Activated T-helper 17 cell treated with anti-CD3 and anti-CD28 coated beads, Interleukin-2, amount 50 U/mL, for 72 hours (primary cell): Measurements from ENCODE around the gene KNCN. TPM values are rescaled to one million over a fixed set of nuclear protein-coding genes. Genes with fewer than 3 reads are reported as not detected.

Source experiments
- ATAC-seq: fragments of 150-1000 bp; cut with Tn5 transposase; replicated peaks from 2 replicates; pipeline ENCODE4 v1.10.0; 2021; ENCODE audit warnings: mild to moderate bottlenecking, moderate library complexity
- H3K27ac Mint-ChIP-seq: one replicate; pipeline ENCODE4 v1.8.0; 2022; ENCODE audit warnings: mixed read lengths
- H3K27me3 Mint-ChIP-seq: one replicate; pipeline ENCODE4 v1.8.0; 2022; ENCODE audit warnings: mixed read lengths
- H3K36me3 Mint-ChIP-seq: one replicate; pipeline ENCODE4 v1.8.0; 2022; ENCODE audit warnings: low read depth, mild to moderate bottlenecking, mixed read lengths
- H3K4me1 Mint-ChIP-seq: one replicate; pipeline ENCODE4 v1.8.0; 2022; ENCODE audit warnings: mixed read lengths
- H3K4me3 Mint-ChIP-seq: one replicate; pipeline ENCODE4 v1.8.0; 2022; ENCODE audit warnings: mild to moderate bottlenecking, mixed read lengths
- H3K9me3 Mint-ChIP-seq: one replicate; pipeline ENCODE4 v1.8.0; 2022; ENCODE audit warnings: mixed read lengths
- total RNA-seq, 2 donors: library from RNA; stranded (reverse); gene quantifications; one replicate each; pipeline ENCODE4 v1.2.3, GENCODE V29; 2022

Gene KNCN
- total RNA-seq, 2 donors from 2014 or later = not detected

- Mint-ChIP-seq H3K27me3 (peaks cover 48% of the 10 kb centered on the region), H3K4me3 (no peak overlapping the region), H3K9me3 (no peaks in the 10 kb centered on the region), H3K36me3 (no peaks in the 10 kb centered on the region), H3K27ac (no peak overlapping the region), H3K4me1 (peaks cover 8% of the 10 kb centered on the region)
- no peak for ATAC-seq
Measured at GRCh38 chr1:46517010-46517600, 34.3 kb downstream of the KNCN start.

GRCh38 chr1:46516200-46516950 is 35.1 kb downstream of the KNCN start:
- no peaks in the 10 kb centered on the region for H3K9me3 Mint-ChIP-seq
- ATAC-seq = no peak
- no peak overlapping the region for H3K4me3 Mint-ChIP-seq
- H3K4me1 Mint-ChIP-seq = peaks cover 3% of the 10 kb centered on the region
- H3K27me3 Mint-ChIP-seq = peaks cover 50% of the 10 kb centered on the region
- no peaks in the 10 kb centered on the region for H3K36me3 Mint-ChIP-seq
- no peak overlapping the region for H3K27ac Mint-ChIP-seq

- Mint-ChIP-seq H3K9me3 (no peaks in the 10 kb centered on the region), H3K4me1 (peaks cover 3% of the 10 kb centered on the region), H3K36me3 (no peaks in the 10 kb centered on the region), H3K27me3 (peaks cover 49% of the 10 kb centered on the region), H3K4me3 (no peak overlapping the region), H3K27ac (no peak overlapping the region)
- no peak for ATAC-seq
Measured at GRCh38 chr1:46515576-46515975, 35.9 kb downstream of the KNCN start.

DNA sequence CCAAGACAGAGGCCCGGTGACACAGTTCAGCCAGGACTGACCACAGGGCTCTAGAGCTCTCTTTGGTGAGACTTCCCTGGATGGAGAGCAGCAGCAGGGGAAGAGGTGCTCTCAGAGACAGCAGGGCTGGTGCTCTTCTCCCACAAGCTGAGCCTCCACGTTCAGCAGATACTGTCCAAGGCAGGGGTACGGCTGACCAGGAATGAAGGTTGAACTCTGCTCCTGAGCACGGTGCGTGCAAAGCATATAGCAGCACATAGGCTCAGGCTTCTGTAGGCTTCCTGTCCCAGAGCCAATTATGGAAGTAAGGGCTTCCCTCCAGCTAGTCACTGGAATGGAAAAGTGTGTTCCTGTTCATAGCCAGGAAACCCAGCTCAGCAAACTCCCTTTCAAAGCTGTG is 37.9 kb downstream of the KNCN start:
- no peak overlapping the region for H3K27ac Mint-ChIP-seq
- H3K4me1 Mint-ChIP-seq = peaks cover 3% of the 10 kb centered on the region
- H3K36me3 Mint-ChIP-seq = no peaks in the 10 kb centered on the region
- H3K9me3 Mint-ChIP-seq = no peaks in the 10 kb centered on the region
- no peak overlapping the region for H3K4me3 Mint-ChIP-seq
- peaks cover 43% of the 10 kb centered on the region for H3K27me3 Mint-ChIP-seq
- ATAC-seq = no peak

DNA sequence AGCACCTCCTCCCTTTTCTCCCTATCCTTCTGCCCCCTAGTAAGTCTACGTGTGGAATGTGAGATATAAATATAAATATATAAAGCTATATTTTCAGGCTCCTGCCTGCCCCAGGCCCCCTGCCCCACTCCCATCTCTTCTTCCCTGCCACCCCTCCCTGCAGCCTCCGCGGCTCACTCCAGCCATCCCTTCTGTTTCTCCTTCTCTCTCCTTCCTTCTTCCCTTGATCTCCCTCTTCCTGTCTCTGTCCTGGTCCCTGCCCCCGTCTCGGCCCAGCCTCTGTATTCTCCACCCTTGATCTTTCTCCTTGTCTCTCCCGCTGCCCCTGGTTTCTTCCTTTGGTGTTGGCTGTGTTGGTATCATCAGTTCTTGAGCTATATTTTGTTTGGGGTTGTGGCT is 38.7 kb downstream of the KNCN start:
- H3K9me3 Mint-ChIP-seq = no peaks in the 10 kb centered on the region
- H3K4me3 Mint-ChIP-seq = no peak overlapping the region
- peaks cover 41% of the 10 kb centered on the region for H3K27me3 Mint-ChIP-seq
- no peaks in the 10 kb centered on the region for H3K36me3 Mint-ChIP-seq
- ATAC-seq = no peak
- peaks cover 3% of the 10 kb centered on the region for H3K4me1 Mint-ChIP-seq
- no peak overlapping the region for H3K27ac Mint-ChIP-seq

- no peak for ATAC-seq
- peaks cover 38% of the 10 kb centered on the region for H3K27me3 Mint-ChIP-seq
- no peaks in the 10 kb centered on the region for H3K9me3 Mint-ChIP-seq
- no peak overlapping the region for H3K27ac Mint-ChIP-seq
- peaks cover 3% of the 10 kb centered on the region for H3K4me1 Mint-ChIP-seq
- H3K4me3 Mint-ChIP-seq = no peak overlapping the region
- no peaks in the 10 kb centered on the region for H3K36me3 Mint-ChIP-seq
Measured at GRCh38 chr1:46512135-46512791, 39.2 kb downstream of the KNCN start.

- H3K4me1 Mint-ChIP-seq = peaks cover 3% of the 10 kb centered on the region
- no peaks in the 10 kb centered on the region for H3K9me3 Mint-ChIP-seq
- H3K36me3 Mint-ChIP-seq = no peaks in the 10 kb centered on the region
- no peak overlapping the region for H3K27ac Mint-ChIP-seq
- no peak overlapping the region for H3K4me3 Mint-ChIP-seq
- peaks cover 32% of the 10 kb centered on the region for H3K27me3 Mint-ChIP-seq
- ATAC-seq = no peak
Measured at GRCh38 chr1:46510998-46511365, 40.5 kb downstream of the KNCN start.

DNA sequence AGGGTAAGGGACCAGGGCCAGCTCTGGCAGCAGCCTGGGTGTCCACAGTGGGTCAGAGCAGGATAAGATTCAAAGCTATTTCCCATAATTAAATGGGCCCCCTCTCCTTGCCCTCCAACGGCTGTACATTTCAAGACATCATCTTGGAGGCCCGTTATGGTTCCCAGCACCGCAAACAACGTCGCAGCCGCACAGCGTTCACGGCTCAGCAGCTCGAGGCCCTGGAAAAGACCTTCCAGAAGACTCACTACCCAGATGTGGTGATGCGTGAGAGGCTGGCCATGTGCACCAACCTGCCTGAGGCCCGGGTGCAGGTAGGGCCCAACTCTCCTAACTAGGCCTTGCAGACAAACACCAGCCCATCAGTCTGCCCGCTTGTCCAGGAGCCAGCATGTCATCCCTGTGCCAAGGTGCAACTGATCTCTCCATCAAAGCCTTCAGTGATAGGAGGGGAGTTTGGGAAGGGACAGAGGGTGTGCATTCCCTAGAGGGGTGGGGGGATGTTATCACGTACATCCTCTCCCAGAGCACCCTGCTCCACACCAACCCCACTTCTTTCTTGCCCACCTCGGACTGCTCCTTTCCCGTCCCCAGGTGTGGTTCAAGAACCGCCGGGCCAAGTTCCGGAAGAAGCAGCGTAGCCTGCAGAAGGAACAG is 41.0 kb downstream of the KNCN start:
- no peak for ATAC-seq
- H3K4me3 Mint-ChIP-seq = no peak overlapping the region
- H3K9me3 Mint-ChIP-seq = no peaks in the 10 kb centered on the region
- peaks cover 29% of the 10 kb centered on the region for H3K27me3 Mint-ChIP-seq
- H3K36me3 Mint-ChIP-seq = no peaks in the 10 kb centered on the region
- H3K4me1 Mint-ChIP-seq = peaks cover 3% of the 10 kb centered on the region
- H3K27ac Mint-ChIP-seq = no peak overlapping the region

GRCh38 chr1:46508757-46509156 is 42.7 kb downstream of the KNCN start:
- H3K4me1 Mint-ChIP-seq = peaks cover 3% of the 10 kb centered on the region
- H3K36me3 Mint-ChIP-seq = no peaks in the 10 kb centered on the region
- no peaks in the 10 kb centered on the region for H3K9me3 Mint-ChIP-seq
- peaks cover 24% of the 10 kb centered on the region for H3K27me3 Mint-ChIP-seq
- peak; percentile 87 for ATAC-seq
- H3K4me3 Mint-ChIP-seq = no peak overlapping the region
- no peak overlapping the region for H3K27ac Mint-ChIP-seq

DNA sequence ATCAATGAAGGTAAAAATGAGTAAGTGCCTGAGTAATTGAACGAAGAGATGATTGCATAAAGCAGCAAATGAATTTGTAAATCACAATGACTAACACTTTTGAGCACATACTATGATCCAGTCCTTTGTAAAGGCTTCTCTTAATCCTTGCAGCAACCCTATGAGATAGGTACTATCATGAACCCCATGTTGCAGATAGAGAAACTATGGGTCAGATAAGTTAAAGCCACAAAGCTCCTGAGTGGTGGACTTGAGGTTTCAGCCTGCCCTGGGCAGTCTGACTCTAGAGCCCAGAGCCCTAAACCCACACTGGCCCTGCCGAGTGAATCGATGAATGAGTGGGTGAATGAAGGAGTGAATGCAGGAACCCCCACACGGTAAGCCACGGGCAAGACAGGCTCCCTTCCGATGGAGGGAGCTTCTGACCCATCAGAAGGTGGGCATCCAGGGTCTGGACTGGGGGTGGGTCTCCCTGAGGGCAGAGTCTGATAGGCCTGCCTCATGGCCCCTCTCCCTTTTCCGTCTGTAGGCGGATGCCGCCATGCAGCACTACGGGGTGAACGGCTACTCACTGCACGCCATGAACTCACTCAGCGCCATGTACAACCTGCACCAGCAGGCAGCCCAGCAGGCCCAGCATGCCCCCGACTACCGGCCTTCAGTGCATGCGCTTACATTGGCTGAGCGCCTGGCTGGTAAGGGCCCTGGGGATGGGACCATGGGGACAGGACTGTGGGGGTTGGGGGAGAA is 44.8 kb downstream of the KNCN start:
- Mint-ChIP-seq H3K27me3 (peaks cover 19% of the 10 kb centered on the region), H3K9me3 (no peaks in the 10 kb centered on the region), H3K4me1 (no peaks in the 10 kb centered on the region), H3K27ac (no peak overlapping the region), H3K36me3 (no peaks in the 10 kb centered on the region), H3K4me3 (no peak overlapping the region)
- peak; percentile 63 for ATAC-seq

DNA sequence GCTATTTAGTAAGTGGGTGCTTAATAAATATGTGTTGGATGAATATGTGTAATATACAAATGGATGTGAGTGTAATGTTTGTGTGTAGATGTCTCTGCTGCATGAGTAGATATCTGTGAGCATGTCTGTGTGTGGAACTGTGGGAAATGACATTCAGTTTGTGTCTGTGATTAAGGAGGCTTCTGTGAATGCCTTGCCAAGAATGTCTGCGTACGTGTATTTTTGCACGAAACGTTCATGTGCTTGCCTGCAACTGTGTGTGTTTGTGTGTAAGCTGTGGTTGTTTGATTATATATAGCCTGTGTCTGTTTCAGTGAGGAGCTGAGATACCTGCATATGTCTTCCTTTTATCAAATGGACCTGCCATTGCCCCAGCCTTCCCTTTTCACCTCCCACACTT is 48.0 kb downstream of the KNCN start:
- Mint-ChIP-seq H3K36me3 (no peaks in the 10 kb centered on the region), H3K27me3 (peaks cover 24% of the 10 kb centered on the region), H3K9me3 (no peaks in the 10 kb centered on the region), H3K4me3 (no peak overlapping the region), H3K27ac (no peak overlapping the region), H3K4me1 (no peaks in the 10 kb centered on the region)
- no peak for ATAC-seq

GRCh38 chr1:46501528-46501927 is 49.9 kb downstream of the KNCN start:
- Mint-ChIP-seq H3K36me3 (no peaks in the 10 kb centered on the region), H3K9me3 (no peaks in the 10 kb centered on the region), H3K4me3 (no peak overlapping the region), H3K27ac (no peak overlapping the region), H3K27me3 (peaks cover 19% of the 10 kb centered on the region), H3K4me1 (no peaks in the 10 kb centered on the region)
- ATAC-seq = no peak

DNA sequence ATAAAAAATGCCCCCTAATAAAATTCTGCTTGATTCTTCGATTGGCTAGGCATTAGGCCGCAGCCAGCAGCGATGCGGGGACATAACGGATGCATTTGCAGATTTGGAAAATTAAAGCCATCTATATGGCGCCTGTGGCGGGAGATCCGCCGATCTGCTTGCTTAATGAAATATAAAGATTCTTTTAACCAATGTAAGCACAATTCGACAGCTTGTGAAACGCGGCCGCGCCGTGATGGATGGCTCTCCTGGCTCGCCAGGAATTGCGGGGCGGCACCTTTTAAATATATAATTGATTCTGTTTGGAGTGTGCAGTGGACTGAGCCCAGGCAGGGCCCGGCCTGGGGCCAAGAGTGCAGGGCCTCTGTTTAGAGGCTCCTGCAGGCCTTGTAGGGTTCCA is 53.8 kb downstream of the KNCN start:
- no peaks in the 10 kb centered on the region for H3K36me3 Mint-ChIP-seq
- no peaks in the 10 kb centered on the region for H3K9me3 Mint-ChIP-seq
- H3K27me3 Mint-ChIP-seq = peaks cover 39% of the 10 kb centered on the region
- peaks cover 5% of the 10 kb centered on the region for H3K4me1 Mint-ChIP-seq
- no peak for ATAC-seq
- no peak overlapping the region for H3K27ac Mint-ChIP-seq
- no peak overlapping the region for H3K4me3 Mint-ChIP-seq

- Mint-ChIP-seq H3K4me3 (no peak overlapping the region), H3K27ac (no peak overlapping the region), H3K27me3 (peaks cover 40% of the 10 kb centered on the region), H3K9me3 (no peaks in the 10 kb centered on the region), H3K36me3 (no peaks in the 10 kb centered on the region), H3K4me1 (peaks cover 5% of the 10 kb centered on the region)
- no peak for ATAC-seq
Measured at GRCh38 chr1:46497020-46497419, 54.4 kb downstream of the KNCN start.
